ENCODE results near the gene MYL3.

Gene MYL3

DNA sequence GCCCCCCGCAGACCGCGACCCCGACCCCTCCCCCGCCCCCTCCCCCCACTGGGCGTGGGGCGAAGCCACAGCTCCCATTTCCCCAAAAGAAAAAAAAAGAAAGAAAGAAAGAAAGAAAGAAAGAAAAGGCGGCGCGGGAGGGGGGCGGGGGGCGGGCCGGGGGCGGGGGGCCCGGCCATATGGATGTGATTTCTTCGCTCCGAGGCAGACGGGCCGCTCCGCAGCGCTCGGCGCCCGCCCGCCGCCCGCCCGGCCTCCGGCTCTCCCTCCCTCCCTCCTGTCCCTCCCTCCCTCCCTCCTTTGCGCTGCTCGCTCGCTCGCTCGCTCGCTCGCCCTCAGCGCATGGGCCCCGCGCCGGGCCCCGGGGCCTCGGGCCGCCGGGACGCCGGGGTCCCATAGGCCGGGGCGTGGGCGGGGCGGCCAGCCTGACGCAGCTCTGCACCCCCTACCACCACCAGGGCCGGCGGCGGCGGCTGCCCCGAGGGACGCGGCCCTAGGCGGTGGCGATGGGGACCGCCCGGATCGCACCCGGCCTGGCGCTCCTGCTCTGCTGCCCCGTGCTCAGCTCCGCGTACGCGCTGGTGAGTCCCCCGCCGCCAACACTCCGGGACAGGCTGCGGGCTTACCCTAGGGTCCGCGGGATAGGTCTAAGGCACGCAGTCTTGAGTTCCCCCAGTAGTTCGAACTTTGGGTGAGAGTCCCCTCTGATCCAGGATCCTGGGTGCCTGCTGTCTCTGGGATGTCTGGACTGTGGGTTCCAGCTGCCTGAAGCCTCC is 20.0 kb upstream of the MYL3 start:
- peak; percentile 50 for DNase-seq (ENCODE audit: low spot score)

- DNase-seq (ENCODE audit: low spot score): no peak
Observed at GRCh38 chr3:46882377-46883053, 19.3 kb upstream of the MYL3 start.

DNA sequence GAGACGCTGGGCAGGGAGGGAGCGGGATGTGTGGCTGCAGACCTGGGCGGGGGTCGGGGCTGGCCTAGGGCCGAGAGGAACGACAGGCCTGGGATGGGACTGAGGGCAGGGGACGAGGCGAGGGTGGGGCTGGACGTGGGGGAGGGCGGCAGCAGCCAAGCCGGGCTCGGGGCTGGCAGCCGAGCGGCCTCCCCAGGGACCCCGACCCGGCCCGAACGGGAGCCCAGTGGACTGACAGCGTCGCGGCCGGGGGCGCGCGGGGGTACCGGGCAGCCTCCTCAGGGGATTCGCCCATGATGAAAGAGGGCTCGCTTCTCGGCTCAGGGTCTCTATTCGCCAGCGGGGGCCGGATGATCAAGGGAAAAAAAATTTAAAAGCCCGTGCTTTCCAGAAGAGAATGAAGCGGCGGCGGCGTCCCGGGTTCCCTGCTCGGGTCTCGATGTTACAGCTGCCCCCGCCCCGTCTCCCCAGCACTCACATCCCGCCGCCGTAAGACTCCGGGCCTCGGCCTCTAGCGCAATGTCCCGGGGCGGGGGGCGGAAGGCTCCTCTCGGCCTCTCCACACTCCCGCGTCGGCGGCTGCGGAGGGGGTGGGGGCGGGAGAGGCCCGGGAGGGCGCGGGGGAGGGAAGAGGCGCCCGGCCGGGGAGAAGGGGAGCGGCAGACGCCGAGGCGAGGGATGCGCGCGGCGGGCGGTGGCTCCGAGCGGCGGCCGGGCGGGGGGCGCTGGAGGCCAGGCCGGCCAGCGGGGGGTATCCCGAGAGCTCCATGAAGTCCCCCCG is 18.5 kb upstream of the MYL3 start:
- DNase-seq (ENCODE audit: low spot score): no peak

- DNase-seq (ENCODE audit: low spot score): no peak
Observed at GRCh38 chr3:46880884-46881595, 17.8 kb upstream of the MYL3 start.

GRCh38 chr3:46878781-46879436 is 15.7 kb upstream of the MYL3 start:
- no peak for DNase-seq (ENCODE audit: low spot score)

GRCh38 chr3:46877406-46878125 is 14.3 kb upstream of the MYL3 start, which contains the start of gene PTH1R:
Gene PTH1R (plus strand): TSS chr3:46877721. CDS start chr3:46883560, 5,839 bp downstream.
- DNase-seq (ENCODE audit: low spot score): no peak

- no peak for DNase-seq (ENCODE audit: low spot score)
Observed at GRCh38 chr3:46876313-46877300, 13.4 kb upstream of the MYL3 start.

DNA sequence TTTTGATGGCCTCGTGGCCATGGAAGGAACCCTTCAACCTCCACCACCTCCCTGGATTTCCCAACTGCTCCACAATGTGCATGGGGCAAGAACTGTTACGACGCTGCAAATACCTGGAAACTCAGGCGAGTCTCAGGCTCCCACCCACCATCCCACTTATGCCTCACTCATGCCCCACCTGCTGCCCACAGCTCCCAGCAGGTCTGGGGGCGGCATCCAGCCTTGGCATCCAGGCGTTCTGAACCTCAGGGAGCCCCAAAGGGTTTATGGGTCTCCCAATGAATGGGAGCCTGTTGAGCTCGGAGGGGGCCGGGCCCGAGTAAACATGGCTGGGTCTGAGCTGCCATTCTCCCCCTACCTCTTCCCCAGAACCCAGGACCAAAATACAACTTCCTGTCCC is 12.3 kb upstream of the MYL3 start:
- DNase-seq (ENCODE audit: low spot score): no peak

- no peak for DNase-seq (ENCODE audit: low spot score)
Observed at GRCh38 chr3:46874430-46874829, 11.2 kb upstream of the MYL3 start.

DNA sequence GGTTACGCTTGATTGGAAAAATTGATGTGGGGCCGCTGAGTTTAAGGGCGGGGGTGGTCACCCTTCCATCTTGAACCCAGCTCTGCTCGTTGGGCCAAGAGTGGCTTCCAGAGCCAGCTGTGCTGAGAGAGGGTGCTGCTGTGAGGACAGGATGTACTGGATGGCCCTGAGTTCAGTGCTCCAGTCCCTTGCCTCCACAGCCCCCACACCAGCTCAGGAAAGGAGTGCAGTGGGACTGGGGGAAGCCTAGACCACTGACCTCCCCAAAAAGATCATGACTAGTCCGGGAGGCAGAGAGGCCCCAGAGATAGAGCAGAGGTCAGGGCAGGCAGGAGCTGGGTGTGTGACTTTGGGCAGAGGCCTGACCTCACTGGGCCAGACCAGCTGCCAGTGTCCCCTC is 10.3 kb upstream of the MYL3 start:
- DNase-seq (ENCODE audit: low spot score): no peak

DNA sequence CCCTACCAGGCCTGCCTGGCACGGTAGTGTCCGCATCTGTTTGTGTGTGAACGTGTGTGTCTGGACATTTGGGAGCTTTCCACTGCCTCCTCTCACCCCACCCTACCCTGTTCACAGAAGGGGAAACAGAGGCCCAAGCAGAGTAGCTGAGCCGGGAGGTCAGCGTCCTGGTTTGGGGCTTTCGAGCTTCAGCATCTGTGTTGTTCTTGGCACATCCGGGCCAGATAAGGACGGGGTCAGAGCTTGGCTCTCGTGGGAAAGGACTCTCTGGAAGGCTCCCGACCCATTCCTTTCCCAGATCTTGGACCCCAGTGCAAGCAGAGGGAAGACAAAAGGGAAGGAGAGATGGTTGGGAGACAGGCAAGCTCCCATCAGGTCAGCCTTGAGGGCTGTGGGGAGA is 8.0 kb upstream of the MYL3 start:
- DNase-seq (ENCODE audit: low spot score): no peak

- no peak for DNase-seq (ENCODE audit: low spot score)
Observed at GRCh38 chr3:46870651-46871050, 7.4 kb upstream of the MYL3 start.

DNA sequence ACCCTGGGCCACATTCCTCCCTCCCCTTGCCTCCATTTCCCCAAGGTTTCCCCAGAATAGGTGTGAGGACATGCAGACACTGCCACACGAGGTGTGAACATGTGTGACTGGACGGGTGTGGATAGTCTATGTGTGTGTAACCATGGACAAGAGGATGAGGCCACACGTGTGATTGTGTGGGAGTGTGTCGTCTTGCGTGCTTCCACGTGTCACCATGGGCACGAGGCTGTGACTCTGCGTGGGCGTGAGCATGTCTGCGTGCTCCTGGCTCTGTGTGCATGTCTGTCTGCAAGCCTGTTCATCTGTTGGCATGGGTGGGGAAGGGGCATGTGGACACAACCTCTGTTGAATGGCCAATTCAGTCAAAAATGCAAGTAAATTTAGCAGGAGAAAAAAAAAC is 6.2 kb upstream of the MYL3 start:
- no peak for DNase-seq (ENCODE audit: low spot score)

- no peak for DNase-seq (ENCODE audit: low spot score)
Observed at GRCh38 chr3:46868948-46869347, 5.7 kb upstream of the MYL3 start.

DNA sequence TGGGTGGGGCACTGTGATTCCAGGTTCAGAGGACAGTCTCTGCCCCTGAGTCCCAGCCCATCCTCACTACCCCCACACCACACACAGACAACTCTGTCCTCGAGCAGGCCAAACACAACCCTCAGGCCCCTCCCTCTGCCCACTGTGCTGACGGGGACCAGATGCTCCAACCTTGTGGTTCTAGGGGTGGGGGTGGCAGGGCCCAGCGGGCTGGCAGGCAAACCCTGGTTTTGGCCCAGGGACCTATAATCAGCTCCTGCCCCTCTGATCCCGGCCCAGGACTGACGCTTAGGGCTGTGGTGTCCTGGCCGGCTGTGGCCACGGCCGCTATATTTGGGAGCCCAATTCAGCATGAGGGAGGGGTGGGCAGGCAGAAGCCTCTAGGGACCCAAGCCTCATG is 5.0 kb upstream of the MYL3 start:
- no peak for DNase-seq (ENCODE audit: low spot score)

GRCh38 chr3:46867550-46867898 is 4.3 kb upstream of the MYL3 start:
- DNase-seq (ENCODE audit: low spot score): peak; percentile 79

DNA sequence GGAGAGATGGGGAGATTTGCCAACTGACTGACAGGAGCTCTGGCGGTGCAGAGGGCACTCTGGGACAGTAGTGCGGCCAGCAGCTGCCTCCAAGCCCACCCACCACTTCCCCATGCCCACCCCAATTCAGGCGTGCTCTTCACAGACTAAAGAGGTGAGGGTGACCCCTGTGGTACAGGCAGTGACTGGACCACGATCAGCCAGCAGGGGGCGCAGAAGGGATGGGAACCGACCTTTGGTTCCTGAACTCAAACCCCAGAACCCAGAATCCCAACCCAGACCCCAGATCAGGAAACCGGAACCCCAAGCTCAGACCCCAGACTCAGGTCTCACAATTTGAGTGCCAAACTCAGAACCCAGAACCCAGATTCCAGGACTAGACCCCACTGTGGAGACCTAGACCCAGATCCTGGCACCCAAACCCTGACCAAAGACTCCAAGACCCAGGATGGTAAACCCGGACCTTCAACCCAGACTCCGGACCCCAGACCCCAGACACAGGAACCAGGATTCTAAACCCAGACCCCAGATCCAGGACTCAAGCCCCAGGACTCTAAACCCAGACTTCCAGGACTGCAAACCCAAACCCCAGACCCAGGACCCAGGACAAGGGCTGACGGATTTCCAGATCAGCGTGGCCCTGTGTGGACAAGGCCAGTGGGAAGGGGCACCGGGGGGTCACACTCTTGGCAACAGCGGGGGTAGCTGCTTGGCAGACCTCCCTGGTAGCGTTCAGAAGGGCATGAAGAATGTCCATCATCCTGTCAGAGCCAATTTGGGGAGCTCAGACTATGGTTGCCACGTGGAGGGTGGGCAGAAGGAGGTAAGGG is 3.7 kb upstream of the MYL3 start:
- DNase-seq (ENCODE audit: low spot score): peak; percentile 77

- DNase-seq (ENCODE audit: low spot score): no peak
Observed at GRCh38 chr3:46866032-46866595, 2.9 kb upstream of the MYL3 start.

- no peak for DNase-seq (ENCODE audit: low spot score)
Observed at GRCh38 chr3:46865546-46865945, 2.3 kb upstream of the MYL3 start.
